ENCODE results near the gene ADPRM. TPM values are rescaled to one million over a fixed set of nuclear protein-coding genes. Genes with fewer than 3 reads are reported as not detected.

The ADPRM gene
- total and polyA plus RNA-seq, 2 donors (not counting 3 experiments of a cell fraction or from before 2014, with no cell fraction given): 7.4 to 7.6 TPM

DNA sequence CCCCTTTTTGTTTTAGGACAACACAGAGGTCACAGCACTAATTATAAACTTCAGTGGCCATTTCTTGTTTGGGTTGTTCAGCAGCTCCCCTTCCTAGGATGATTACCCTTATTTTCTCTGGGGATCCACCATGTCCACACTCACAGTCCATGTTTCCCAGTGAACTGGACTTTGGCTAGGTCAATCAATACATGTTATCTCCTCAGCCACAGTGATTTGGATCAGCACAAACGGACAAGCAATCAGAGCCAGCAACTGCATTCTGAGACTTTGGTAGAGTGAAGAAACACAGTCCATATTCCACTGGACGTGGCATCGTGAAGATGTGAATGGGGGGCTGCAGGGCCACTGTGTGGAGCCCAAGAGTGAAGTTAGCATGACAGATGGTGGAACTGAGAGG lies 27.9 kb downstream of the ADPRM start:
- Histone ChIP-seq H3K4me2 (ENCODE audit: insufficient read depth, low read length) (no peak overlapping the region), H3K9me1 (replicated peaks; ENCODE audit: control insufficient read depth, extremely low read depth, insufficient read depth, low read length) (no peaks in the 10 kb centered on the region), H2AFZ (ENCODE audit: low read depth, low read length) (no peak overlapping the region), H3K4me1 (ENCODE audit: control insufficient read depth, extremely low read depth, insufficient read depth, low read length) (no peaks in the 10 kb centered on the region), H3K27ac (ENCODE audit: insufficient read depth, low read depth, low read length) (no peak overlapping the region), H3K27me3 (ENCODE audit: control insufficient read depth in 2 of 2, insufficient read depth in 2 of 2, low read length in 2 of 2) (no peaks in the 10 kb centered on the region), H3K36me3 (ENCODE audit: control insufficient read depth in 2 of 2, extremely low read depth in 1 of 2, insufficient read depth in 2 of 2, low read length in 2 of 2) (no peaks in the 10 kb centered on the region), H3K9ac (replicated peaks; ENCODE audit: extremely low read depth, insufficient read depth, low read length) (no peak overlapping the region), H4K20me1 (replicated peaks; ENCODE audit: control insufficient read depth, extremely low read depth, insufficient read depth, low read length) (no peaks in the 10 kb centered on the region), H3K4me3 (replicated peaks in 1 of 3; ENCODE audit: insufficient read depth in 1 of 3, low read depth in 1 of 3, low read length in 3 of 3) (no peak overlapping the region), H3K9me3 (replicated peaks; ENCODE audit: control insufficient read depth, insufficient read depth, low read length) (no peaks in the 10 kb centered on the region), H3K79me2 (ENCODE audit: control insufficient read depth, insufficient read depth, low read length) (no peaks in the 10 kb centered on the region)
- ChIA-PET POLR2A (no interaction called here), CTCF (no interaction called here)
- dilution Hi-C loops (cut with MboI; ENCODE audit: extremely low pct_ligation_motif_present, low sequenced_read_pairs): no loop called here
- FAIRE-seq (no peak), DNase-seq (ENCODE audit: low read depth, low spot score) (no peak)
- BruUV-seq (replicated peaks): no TSS peak
- TF ChIP-seq MYC (IDR thresholded peaks at IDR 0.05; ENCODE audit: low read depth, low read length) (no peak), EZH2 (IDR thresholded peaks at IDR 0.05; ENCODE audit: borderline replicate concordance, low read depth, low read length, severe bottlenecking) (no peak)
- intact Hi-C loops (cut with micrococcal nuclease): no loop called here

DNA sequence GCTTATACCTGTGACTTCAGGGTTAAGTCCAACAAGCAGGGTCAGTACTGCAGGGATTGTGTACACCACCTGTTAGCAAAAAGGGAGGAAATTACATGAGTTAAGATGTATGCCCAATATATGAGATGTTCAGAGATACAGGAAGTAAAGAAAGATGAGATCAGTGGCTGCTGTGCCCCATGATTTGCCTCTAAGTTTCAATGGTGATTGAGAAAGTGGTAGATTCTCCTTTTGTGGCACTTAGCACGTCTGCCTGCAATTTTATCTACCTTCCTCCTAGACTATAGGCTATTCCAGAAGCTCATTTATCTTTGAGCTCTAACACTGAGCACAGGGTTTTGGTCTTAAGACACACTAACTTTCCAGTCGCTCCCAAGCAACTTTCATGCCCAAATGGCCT lies 28.8 kb downstream of the ADPRM start:
- FAIRE-seq (no peak), DNase-seq (ENCODE audit: low read depth, low spot score) (no peak)
- H3K9me3 ChIP-seq (replicated peaks; ENCODE audit: control insufficient read depth, insufficient read depth, low read length): no peaks in the 10 kb centered on the region
- POLR2A ChIA-PET: no interaction called here
- no TSS peak for BruUV-seq (replicated peaks)
- no peaks in the 10 kb centered on the region for H3K9me1 ChIP-seq (replicated peaks; ENCODE audit: control insufficient read depth, extremely low read depth, insufficient read depth, low read length)
- H4K20me1 ChIP-seq (replicated peaks; ENCODE audit: control insufficient read depth, extremely low read depth, insufficient read depth, low read length): no peaks in the 10 kb centered on the region
- dilution Hi-C loops (cut with MboI; ENCODE audit: extremely low pct_ligation_motif_present, low sequenced_read_pairs): no loop called here
- intact Hi-C loops (cut with micrococcal nuclease): no loop called here
- no peak overlapping the region for H3K4me3 ChIP-seq (replicated peaks in 1 of 3; ENCODE audit: insufficient read depth in 1 of 3, low read depth in 1 of 3, low read length in 3 of 3)
- peaks cover 6% of the 10 kb centered on the region for H3K4me1 ChIP-seq (ENCODE audit: control insufficient read depth, extremely low read depth, insufficient read depth, low read length)
- H3K79me2 ChIP-seq (ENCODE audit: control insufficient read depth, insufficient read depth, low read length): no peaks in the 10 kb centered on the region
- TF ChIP-seq POLR2AphosphoS5 (IDR thresholded peaks at IDR 0.05; ENCODE audit: insufficient read depth, low read depth, low read length): no peak
- CTCF ChIA-PET: no interaction called here
- H3K36me3 ChIP-seq (ENCODE audit: control insufficient read depth in 2 of 2, extremely low read depth in 1 of 2, insufficient read depth in 2 of 2, low read length in 2 of 2): no peaks in the 10 kb centered on the region
- H3K27ac ChIP-seq (ENCODE audit: insufficient read depth, low read depth, low read length): no peak overlapping the region
- no peak overlapping the region for H3K4me2 ChIP-seq (ENCODE audit: insufficient read depth, low read length)
- H3K9ac ChIP-seq (replicated peaks; ENCODE audit: extremely low read depth, insufficient read depth, low read length): no peak overlapping the region
- no peaks in the 10 kb centered on the region for H3K27me3 ChIP-seq (ENCODE audit: control insufficient read depth in 2 of 2, insufficient read depth in 2 of 2, low read length in 2 of 2)
- no peak overlapping the region for H2AFZ ChIP-seq (ENCODE audit: low read depth, low read length)

All from endothelial cell of umbilical vein (primary cell).